ENCODE data around the gene DET1.

- TF ChIP-seq CTCF (IDR thresholded peaks at IDR 0.05) (no peak), REST (IDR thresholded peaks at IDR 0.05; ENCODE audit: insufficient read depth in 1 of 2, low read depth in 2 of 2, low read length in 1 of 2) (no peak), SIN3A (IDR thresholded peaks at IDR 0.05; ENCODE audit: borderline replicate concordance, insufficient read depth, low read depth, low read length) (no peak), POLR2AphosphoS5 (IDR thresholded peaks at IDR 0.05; ENCODE audit: low read depth, low read length) (no peak), TCF7L2 (IDR thresholded peaks at IDR 0.05; ENCODE audit: low read depth, low read length) (no peak)
Measured at GRCh38 chr15:88535100-88535499, 11.4 kb downstream of the DET1 start.
